ENCODE measurements around the gene KLK14.

Gene KLK14

GRCh38 chr19:51097166-51097738, 14.6 kb upstream of the KLK14 start:
- peak; percentile 83 for ATAC-seq (ENCODE audit: low read depth)
- peak; percentile 55 for TF ChIP-seq CTCF (IDR thresholded peaks at IDR 0.05; ENCODE audit: poor library complexity, severe bottlenecking)
- Histone ChIP-seq H3K4me1 (ENCODE audit: insufficient read depth, poor library complexity, severe bottlenecking) (peaks cover 7% of the 10 kb centered on the region), H3K4me3 (ENCODE audit: severe bottlenecking) (no peak overlapping the region), H3K36me3 (ENCODE audit: low read depth) (peaks cover 14% of the 10 kb centered on the region), H3K9me3 (ENCODE audit: severe bottlenecking) (no peaks in the 10 kb centered on the region), H3K27ac (ENCODE audit: poor library complexity, severe bottlenecking) (peak overlapping the region; percentile 9), H3K27me3 (ENCODE audit: insufficient read depth, poor library complexity, severe bottlenecking) (no peaks in the 10 kb centered on the region)
- DNase-seq (ENCODE audit: low spot score), result no peak

GRCh38 chr19:51096473-51097165, 13.9 kb upstream of the KLK14 start:
- Histone ChIP-seq H3K4me3 (ENCODE audit: severe bottlenecking) (no peak overlapping the region), H3K9me3 (ENCODE audit: severe bottlenecking) (no peaks in the 10 kb centered on the region), H3K36me3 (ENCODE audit: low read depth) (peaks cover 8% of the 10 kb centered on the region; the same call in 1 of the 2 replicates), H3K27ac (ENCODE audit: poor library complexity, severe bottlenecking) (peak overlapping the region; percentile 9), H3K27me3 (ENCODE audit: insufficient read depth, poor library complexity, severe bottlenecking) (no peaks in the 10 kb centered on the region), H3K4me1 (ENCODE audit: insufficient read depth, poor library complexity, severe bottlenecking) (peaks cover 7% of the 10 kb centered on the region)
- no peak for ATAC-seq (ENCODE audit: low read depth)
- no peak for DNase-seq (ENCODE audit: low spot score)
- TF ChIP-seq CTCF (IDR thresholded peaks at IDR 0.05; ENCODE audit: poor library complexity, severe bottlenecking), result no peak

DNA sequence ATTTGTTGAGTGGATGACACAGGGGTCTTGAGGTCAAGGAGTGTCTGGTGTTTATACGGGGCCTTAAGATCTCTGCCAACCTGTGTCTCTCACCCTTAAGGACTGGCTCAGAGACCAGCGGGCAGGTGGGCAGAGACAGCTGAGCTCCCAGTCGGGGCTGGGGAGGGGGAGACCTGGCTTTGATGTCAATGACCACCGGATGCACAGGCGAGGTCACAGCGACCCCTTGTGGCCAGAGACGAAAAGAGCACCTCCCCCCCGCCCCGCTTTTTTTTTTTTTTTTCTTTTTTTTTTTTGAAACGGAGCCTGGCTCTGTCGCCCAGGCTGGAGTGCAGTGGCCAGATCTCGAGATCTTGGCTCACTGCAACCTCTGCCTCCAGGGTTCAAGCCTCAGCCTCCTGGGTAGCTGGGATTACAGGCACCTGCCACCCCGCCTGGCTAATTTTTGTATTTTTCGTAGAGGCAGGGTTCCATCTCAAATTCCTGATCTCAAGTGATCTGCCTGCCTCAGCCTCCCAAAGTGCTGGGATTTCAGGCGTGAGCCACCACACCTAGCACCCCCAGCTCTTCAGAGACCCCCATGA, 12.1 kb upstream of the KLK14 start:
- no peaks in the 10 kb centered on the region; the same call in 1 of the 2 replicates for H3K36me3 ChIP-seq (ENCODE audit: low read depth)
- no peak for DNase-seq (ENCODE audit: low spot score)
- H3K4me3 ChIP-seq (ENCODE audit: severe bottlenecking), result no peak overlapping the region
- no peak overlapping the region for H3K27ac ChIP-seq (ENCODE audit: poor library complexity, severe bottlenecking)
- peak; percentile 67 for TF ChIP-seq CTCF (IDR thresholded peaks at IDR 0.05; ENCODE audit: poor library complexity, severe bottlenecking)
- H3K9me3 ChIP-seq (ENCODE audit: severe bottlenecking), result no peaks in the 10 kb centered on the region
- ATAC-seq (ENCODE audit: low read depth), result no peak
- peaks cover 7% of the 10 kb centered on the region for H3K4me1 ChIP-seq (ENCODE audit: insufficient read depth, poor library complexity, severe bottlenecking)
- no peaks in the 10 kb centered on the region for H3K27me3 ChIP-seq (ENCODE audit: insufficient read depth, poor library complexity, severe bottlenecking)

DNA sequence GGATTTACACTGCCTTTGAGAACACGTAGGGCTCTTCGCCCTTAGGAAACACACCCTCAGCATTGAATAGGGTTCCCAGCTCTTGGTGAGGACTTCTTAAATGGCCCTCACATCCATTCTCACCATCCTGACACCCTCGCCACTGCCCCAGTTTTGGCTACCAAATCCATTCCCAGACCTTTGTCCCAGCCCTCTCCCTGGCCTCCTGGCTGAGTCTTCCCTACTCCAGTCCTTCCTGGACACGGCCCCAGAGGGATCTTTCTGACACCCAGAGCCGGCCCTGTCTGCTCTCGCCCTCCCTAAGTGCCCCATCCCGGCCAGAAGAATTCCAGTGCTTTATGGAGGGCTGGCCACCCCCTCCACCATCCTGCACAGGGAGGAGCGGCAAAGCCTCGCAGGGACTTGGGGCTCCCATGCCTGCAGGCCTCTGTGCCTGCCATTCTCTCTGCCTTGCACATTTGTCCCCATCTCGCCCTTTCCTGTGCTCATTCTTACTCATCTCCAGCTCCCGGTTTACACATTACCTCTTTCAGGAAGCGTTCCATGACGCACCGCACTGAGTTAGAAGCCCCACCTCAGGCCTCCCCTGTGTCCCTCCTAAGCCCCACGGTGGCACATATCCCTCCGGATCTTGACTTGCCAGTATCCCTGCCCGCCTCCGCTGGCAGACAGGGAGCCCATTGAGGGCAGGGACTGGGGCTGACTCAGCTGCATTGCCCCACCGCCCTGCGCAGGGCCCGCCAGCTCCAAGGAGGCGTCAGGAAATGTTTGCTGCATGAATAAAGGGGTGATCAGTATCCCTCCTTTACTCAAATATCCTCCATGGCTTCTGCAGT, 11.0 kb upstream of the KLK14 start:
- Histone ChIP-seq H3K4me1 (ENCODE audit: insufficient read depth, poor library complexity, severe bottlenecking) (peaks cover 7% of the 10 kb centered on the region), H3K36me3 (ENCODE audit: low read depth) (no peaks in the 10 kb centered on the region; the same call in 1 of the 2 replicates), H3K9me3 (ENCODE audit: severe bottlenecking) (no peaks in the 10 kb centered on the region), H3K4me3 (ENCODE audit: severe bottlenecking) (no peak overlapping the region), H3K27me3 (ENCODE audit: insufficient read depth, poor library complexity, severe bottlenecking) (no peaks in the 10 kb centered on the region), H3K27ac (ENCODE audit: poor library complexity, severe bottlenecking) (no peak overlapping the region)
- DNase-seq (ENCODE audit: low spot score) (no peak), ATAC-seq (ENCODE audit: low read depth) (no peak)
- no peak for TF ChIP-seq CTCF (IDR thresholded peaks at IDR 0.05; ENCODE audit: poor library complexity, severe bottlenecking)

Measured in RWPE2 (cell line).